ENCODE measurements around the gene PARP3.

DNA sequence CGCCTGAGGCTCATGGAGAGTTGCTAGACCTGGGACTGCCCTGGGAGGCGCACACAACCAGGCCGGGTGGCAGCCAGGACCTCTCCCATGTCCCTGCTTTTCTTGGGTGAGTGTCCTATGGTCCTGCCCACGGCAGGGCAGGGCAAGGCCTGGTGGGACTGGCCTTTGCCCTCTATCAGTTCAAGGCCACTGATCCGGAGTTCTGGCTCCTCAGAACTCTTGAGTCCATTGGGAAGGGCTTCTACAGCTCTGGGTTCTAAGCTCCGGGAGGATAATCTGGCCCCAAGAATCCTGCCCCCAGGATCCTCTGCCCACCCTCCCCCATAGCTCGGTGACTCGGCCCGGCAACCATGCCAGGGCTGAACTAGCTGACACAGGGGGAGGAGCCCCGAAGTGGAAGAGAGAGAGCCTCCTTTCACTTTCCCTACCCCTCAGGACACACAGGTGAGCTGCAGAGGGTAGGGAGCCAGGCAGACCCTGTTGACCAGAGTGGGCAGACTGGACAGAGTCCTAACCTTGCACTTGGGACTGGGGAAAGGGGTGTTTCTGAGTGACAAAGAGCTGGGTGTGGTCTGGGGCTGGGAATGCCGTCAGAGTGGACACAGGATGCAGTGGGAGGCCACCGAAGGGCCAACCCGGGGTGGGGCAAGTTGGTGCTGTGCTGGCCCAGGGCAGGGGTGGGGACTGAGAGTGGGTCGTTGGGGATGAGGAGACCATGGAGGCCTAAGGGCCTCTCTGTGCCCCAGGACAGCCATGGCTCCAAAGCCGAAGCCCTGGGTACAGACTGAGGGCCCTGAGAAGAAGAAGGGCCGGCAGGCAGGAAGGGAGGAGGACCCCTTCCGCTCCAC, 664 bp downstream of the PARP3 start:
- TF ChIP-seq, protein P1, sequence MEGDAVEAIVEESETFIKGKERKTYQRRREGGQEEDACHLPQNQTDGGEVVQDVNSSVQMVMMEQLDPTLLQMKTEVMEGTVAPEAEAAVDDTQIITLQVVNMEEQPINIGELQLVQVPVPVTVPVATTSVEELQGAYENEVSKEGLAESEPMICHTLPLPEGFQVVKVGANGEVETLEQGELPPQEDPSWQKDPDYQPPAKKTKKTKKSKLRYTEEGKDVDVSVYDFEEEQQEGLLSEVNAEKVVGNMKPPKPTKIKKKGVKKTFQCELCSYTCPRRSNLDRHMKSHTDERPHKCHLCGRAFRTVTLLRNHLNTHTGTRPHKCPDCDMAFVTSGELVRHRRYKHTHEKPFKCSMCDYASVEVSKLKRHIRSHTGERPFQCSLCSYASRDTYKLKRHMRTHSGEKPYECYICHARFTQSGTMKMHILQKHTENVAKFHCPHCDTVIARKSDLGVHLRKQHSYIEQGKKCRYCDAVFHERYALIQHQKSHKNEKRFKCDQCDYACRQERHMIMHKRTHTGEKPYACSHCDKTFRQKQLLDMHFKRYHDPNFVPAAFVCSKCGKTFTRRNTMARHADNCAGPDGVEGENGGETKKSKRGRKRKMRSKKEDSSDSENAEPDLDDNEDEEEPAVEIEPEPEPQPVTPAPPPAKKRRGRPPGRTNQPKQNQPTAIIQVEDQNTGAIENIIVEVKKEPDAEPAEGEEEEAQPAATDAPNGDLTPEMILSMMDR (IDR thresholded peaks at IDR 0.05), result no peak
- peak in 1 of 2 donors; percentile 38 for TF ChIP-seq POLR2A (IDR thresholded peaks at IDR 0.05)

Data from thyroid gland (tissue), 4 donors.